HG02763 (cell line): Measurements from ENCODE around the gene SMAD3.

Source experiments
- ATAC-seq: cut with Tn5 transposase; IDR thresholded peaks from one replicate; pipeline ENCODE4 v1.9.1; 2021; ENCODE audit warnings: mild to moderate bottlenecking, moderate library complexity; ENCODE audit not compliant: unreplicated experiment

Gene SMAD3

DNA sequence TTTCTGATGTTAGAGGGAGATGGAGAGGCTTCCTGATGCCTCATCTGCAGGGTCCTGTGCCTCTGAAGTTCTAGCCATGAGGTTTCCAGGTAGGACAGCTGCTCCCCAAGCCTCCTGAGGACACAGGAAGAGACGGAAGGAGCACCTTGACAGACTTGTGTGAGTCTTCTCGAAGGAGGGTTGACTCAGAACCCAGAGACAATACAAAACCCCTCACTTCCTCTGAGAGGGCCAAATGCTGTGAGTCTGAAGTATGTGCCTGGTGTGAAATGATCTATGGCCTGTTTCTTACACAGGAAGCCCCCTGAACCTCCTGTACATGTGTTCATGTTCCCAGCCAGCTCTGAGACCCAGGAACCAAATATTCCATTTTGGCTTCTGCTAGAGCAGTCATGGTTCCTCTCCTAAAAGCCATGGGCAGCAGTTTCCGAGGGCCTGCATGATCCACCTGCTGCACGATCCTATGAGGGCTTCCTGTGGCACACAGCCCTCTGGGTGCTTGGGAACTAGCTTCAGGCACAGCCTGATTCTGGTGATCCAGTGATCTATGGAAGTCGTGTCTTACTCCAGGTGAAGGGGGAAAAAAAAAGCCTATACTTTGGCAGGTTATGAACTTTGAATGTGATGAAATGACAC lies 126.9 kb downstream of the SMAD3 start:
- no peak for ATAC-seq

GRCh38 chr15:67193223-67193990 lies 128.0 kb downstream of the SMAD3 start:
- ATAC-seq, result no peak

GRCh38 chr15:67194171-67195114 lies 129.0 kb downstream of the SMAD3 start:
- ATAC-seq, result no peak

- no peak for ATAC-seq
Observed at GRCh38 chr15:67195305-67195704, 129.9 kb downstream of the SMAD3 start.

DNA sequence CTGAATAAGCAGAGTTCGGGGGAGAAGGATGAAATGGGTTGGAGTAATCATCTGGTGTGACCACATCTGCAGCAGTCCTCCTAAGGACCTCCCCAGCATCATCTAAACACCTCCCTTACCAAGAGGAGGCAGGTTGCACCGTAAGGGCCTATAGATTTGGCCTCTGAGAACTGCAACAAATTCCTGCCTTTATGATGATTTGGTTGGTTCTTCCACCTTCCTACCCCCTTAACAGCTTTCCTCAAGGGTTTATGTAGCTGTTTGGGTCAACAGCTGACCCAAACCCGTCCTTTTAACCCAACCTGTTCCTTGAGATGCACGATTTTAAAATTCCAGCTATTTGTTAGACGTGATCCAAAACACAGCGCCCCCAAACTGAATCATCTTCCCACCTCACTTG lies 130.8 kb downstream of the SMAD3 start:
- ATAC-seq, result no peak

DNA sequence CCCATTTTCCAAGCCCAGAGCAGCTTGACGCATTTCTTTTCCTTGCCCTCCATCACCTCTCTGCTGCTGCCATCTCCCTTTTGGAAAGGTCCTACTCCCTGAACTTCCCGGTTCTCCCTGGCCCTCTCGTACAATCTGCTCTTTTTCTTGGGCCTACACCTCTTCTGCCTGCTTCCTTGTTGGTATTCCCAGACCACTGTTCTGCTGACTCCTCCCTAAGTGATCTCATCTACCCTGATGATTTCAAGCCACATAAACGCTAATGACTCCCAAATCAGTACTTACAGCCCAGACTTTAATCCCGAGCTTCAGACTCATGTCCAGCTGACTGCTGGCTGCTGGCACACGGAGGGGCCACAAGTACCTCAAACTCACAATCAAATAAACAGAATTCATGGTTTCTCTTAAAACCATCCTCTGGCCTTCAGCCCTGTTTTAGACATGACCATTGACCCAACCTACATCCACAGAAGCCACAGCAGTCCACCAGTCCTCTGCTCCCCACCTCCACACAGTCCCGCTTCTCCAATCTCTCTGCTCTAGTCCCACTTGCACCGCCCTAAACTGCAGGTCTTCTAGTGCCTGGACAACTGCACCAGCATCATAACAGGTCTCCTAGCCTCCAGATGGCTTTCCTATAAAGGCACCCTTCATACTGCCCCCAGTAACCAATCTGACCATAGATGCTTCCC lies 131.4 kb downstream of the SMAD3 start:
- no peak for ATAC-seq

- no peak for ATAC-seq
Observed at GRCh38 chr15:67197364-67197695, 131.9 kb downstream of the SMAD3 start.

DNA sequence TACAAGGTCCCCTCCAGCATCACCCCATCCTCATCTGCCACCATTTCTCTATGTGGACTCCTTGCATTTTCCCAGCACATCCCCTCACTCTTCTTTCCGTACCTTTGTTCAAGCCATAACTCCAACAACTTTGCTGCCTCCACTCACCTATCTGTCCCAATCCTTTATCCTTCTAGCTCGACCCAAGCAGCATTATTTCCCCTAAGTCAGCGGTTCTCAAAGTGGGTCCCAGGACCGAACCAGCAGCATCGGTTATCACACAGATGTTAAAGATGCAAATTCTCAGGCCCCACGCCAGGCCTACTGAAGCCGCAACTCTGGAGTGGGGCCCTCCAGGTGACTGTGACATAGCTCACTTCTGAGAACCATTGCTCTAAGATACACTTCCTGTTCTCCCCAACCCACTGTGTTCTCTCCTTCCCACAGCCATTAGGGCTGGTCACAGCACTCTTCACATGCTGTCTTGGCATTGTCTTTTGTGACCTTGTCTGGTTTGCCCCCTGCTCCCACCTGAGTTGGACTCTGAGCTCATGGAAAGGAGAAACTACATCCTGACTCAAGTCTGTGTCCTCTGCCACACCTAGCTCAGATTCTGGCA lies 132.9 kb downstream of the SMAD3 start:
- ATAC-seq, result no peak

GRCh38 chr15:67199391-67199790 lies 134.0 kb downstream of the SMAD3 start:
- ATAC-seq, result no peak

- no peak for ATAC-seq
Observed at GRCh38 chr15:67199881-67200763, 134.7 kb downstream of the SMAD3 start.

DNA sequence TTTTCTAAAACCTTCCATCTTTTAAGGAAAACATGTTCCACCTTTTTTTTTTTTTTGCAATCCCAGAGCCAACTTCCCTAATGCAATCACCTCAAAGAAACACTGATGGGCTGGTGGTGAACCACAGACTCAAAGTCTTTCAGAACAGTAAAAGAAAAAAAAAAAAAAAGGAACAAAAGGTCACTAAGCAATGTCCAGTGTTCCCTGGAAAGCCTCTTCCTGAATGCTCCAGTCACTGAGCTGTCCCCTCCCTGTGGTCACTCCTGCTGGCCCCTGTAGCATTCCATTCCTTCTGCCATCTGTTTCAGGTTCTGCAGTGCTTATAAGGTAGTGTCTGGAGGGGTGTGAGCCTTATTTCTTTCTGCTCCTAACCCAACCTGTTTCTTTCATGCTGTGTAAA lies 135.7 kb downstream of the SMAD3 start:
- no peak for ATAC-seq

DNA sequence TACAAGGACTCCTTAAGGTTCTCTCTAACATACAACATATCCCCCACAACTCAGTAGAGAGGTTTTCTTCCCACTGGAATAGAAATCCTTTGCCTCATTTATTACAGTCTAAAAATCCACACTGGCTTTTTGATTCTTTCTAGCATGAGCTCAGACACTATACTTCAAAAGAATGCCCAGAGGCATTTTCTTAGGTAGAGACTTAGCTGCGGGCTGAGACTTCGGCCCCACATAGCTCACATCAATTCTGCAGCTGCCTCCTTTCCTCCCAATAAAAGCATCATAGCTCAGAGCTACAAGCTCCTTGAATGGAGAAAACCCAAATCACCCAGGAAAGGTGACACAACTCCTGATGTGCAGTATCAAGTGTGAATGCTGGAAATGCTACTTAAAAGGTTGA lies 136.7 kb downstream of the SMAD3 start:
- no peak for ATAC-seq

- no peak for ATAC-seq
Observed at GRCh38 chr15:67202991-67203390, 137.6 kb downstream of the SMAD3 start.

DNA sequence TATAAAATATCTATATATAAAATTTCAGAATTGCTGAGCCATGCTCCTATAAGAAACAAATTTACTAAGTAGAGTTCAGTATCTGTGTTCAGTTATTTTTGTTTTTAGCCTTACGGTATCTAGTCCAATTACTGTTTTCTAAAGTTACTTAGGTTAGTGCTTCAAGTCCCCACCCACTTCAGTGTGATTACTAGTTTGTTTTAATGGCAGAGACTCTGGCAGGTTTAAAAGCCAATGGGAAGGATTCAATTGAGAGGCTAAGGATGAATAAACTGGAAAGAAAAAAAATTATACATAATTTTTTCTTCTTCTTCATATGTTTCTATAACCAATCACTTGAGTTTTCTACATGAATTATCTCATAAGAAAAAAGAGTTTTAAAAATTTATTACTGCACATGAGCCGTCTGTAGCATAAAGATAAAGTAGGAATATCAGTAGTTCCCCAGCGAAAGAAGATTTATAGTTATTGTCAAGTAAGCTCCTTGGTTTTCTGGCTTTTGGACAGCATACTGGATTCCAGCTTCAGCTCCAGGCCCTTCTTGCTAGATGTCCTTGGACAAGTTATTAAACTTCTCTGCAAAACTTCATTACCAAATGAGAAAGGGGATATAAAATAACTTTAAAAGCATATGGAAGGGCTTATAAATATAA lies 142.3 kb downstream of the SMAD3 start:
- ATAC-seq, result no peak

GRCh38 chr15:67208396-67208795 lies 143.0 kb downstream of the SMAD3 start:
- no peak for ATAC-seq

- ATAC-seq, result no peak
Observed at GRCh38 chr15:67210555-67211168, 145.3 kb downstream of the SMAD3 start.

- no peak for ATAC-seq
Observed at GRCh38 chr15:67212684-67213367, 147.4 kb downstream of the SMAD3 start.

DNA sequence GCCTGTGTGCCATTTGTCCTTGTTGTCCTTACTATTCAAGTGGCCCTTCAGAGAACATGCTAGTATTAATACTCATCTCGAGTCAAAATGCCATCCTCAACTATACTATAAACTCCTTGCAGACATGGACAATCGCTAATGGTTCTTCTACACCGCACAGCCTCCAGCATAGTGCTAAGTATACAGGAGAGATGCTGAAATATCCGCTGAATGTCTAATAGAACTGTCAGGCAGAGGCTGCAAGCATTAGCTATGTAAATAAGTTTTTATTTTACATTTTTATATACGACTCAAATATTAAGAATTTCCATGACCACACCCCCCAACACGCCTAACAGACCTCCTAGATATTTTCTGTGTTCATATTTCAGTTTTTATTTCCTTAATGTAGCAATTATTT lies 149.7 kb downstream of the SMAD3 start:
- ATAC-seq, result no peak
